HuH-7 (cell line): ENCODE results near the gene COL9A3.
A peak's percentile ranks its signal among the peaks of the same experiment; 100 is the strongest.

Experiments
- DNase-seq: peaks from one replicate; pipeline ENCODE4 v3.0.0; 2011; ENCODE audit warnings: low spot score

COL9A3 gene

DNA sequence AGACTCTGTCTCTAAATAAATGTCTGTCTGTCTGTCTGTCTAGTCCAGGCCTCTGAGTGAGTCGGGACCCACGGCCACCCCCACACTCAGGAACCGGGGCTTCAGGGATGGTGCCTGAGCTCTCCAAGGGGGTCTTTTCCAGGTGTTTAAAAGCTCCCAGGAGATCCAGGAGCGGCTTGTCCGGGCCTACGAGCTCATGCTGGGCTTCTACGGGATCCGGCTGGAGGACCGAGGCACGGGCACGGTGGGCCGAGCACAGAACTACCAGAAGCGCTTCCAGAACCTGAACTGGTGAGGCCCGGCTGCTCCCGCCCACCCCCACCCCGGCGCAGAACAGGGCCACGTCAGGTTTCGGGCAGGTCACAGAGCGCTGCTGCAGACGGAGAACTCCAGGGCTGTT is 5.5 kb upstream of the COL9A3 start:
- DNase-seq: no peak

DNA sequence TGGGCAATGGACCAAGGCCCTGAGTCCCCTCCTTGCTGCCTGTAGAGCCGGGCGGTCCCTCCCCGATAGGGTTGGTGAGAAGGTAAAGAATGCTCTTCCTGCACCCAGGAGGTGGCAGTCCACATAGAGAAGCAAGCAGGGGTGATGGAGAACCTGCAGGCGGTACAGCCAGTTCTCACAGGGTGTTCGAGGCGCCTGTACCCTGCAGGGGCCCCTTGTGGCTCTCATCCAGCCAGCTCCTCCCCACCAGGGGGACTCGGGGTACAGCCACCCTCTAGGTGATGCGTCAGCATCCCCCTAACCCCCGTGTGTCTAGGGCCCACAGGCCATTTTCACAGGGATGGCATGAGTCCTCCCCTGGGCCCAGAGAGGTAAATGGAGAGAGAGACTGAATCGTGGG is 5.1 kb upstream of the COL9A3 start:
- no peak for DNase-seq

DNA sequence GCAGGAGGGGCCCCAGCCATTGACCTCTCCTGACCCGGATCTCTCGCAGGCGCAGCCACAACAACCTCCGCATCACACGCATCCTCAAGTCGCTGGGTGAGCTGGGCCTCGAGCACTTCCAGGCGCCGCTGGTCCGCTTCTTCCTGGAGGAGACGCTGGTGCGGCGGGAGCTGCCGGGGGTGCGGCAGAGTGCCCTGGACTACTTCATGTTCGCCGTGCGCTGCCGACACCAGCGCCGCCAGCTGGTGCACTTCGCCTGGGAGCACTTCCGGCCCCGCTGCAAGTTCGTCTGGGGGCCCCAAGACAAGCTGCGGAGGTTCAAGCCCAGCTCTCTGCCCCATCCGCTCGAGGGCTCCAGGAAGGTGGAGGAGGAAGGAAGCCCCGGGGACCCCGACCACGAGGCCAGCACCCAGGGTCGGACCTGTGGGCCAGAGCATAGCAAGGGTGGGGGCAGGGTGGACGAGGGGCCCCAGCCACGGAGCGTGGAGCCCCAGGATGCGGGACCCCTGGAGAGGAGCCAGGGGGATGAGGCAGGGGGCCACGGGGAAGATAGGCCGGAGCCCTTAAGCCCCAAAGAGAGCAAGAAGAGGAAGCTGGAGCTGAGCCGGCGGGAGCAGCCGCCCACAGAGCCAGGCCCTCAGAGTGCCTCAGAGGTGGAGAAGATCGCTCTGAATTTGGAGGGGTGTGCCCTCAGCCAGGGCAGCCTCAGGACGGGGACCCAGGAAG is 4.5 kb upstream of the COL9A3 start:
- no peak for DNase-seq

GRCh38 chr20:62812907-62813200 is 4.0 kb upstream of the COL9A3 start:
- DNase-seq: no peak

DNA sequence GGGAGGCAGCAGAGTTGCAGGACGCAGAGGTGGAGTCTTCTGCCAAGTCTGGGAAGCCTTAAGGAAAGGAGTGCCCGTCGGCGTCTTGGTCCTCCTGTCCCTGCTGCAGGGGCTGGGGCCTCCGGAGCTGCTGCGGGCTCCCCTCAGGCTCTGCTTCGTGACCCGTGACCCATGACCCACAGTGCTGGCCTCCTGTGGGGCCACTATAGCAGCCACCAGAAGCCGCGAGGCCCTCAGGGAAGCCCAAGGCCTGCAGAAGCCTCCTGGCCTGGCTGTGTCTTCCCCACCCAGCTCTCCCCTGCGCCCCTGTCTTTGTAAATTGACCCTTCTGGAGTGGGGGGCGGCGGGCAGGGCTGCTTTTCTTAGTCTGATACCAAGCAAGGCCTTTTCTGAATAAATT is 3.3 kb upstream of the COL9A3 start:
- DNase-seq: no peak

- DNase-seq: no peak
Measured at GRCh38 chr20:62814060-62814708, 2.7 kb upstream of the COL9A3 start.

- DNase-seq: no peak
Measured at GRCh38 chr20:62814709-62815065, 2.2 kb upstream of the COL9A3 start.

- no peak for DNase-seq
Measured at GRCh38 chr20:62815066-62815991, 1.5 kb upstream of the COL9A3 start.

DNA sequence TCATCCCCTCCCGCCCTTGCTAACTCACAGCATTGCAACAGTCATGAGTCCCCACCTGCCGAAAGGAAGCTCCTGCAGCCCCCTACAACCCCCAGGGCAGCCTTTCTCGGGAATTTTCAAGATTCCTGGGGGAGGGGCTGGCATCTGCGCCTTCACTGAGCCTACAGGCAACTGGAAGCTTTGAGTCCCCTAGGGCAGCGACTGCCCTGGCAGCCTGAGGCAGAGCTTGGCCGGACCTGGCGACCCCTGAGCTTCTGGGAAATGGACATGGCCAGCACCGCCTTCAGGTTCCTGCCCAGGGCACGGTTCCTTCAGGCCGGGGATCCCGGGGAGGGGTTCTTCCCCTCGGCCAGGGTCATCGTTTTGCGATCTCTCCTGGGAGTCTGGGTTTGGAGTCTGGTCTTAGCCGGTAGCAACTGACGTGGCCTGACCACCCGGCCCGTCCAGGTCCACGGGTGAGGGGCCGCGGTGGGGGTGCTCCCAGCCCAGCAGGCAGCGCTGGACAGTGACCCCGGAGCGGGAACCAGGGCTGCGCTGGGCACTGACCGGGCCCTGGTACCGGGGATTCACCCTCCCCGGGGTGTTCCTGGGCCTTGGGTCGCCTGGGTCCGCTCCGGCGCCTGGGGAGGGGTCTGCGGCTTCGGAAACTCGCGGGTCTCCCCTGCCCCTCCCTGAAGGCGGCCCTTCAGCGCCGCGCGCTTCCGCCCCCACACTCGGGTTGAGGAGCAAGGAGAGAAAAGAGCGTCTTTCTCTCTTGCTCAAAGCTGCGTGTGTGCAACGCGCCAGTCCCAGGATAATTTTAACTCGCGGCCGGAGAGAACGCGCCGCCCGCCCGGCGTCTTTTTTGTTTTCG is 593 bp upstream of the COL9A3 start:
- no peak for DNase-seq

DNA sequence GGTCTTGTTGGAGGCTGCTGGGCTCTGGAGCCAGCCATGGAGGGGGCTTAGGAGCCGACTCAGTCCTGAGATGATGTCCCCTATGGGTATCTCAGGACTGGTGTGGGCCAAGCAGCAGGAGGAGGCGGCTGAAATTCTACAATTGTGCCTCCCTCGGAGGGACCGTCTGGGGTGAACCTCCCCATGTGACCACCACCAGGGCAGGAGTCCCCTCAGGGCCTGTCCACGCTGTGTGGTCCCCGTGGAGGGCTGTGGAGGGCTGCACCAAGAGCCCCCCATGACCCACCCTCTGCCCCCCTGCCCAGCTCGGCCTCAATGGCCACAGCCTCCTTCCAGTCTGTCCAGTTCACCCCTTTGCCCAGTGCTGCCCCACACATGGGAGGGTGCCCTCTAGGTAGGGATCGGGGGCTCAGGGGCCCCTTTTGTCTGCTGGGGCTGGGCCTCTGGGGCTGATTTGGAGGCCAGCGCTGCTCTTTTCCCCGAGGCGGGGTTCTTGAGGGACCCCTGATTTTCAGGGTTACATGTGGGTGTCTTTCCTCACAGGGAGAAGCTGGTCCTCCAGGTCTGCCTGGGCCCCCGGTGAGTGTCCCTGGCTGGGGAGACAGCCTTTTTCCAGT is 1.2 kb downstream of the COL9A3 start:
- DNase-seq: no peak

DNA sequence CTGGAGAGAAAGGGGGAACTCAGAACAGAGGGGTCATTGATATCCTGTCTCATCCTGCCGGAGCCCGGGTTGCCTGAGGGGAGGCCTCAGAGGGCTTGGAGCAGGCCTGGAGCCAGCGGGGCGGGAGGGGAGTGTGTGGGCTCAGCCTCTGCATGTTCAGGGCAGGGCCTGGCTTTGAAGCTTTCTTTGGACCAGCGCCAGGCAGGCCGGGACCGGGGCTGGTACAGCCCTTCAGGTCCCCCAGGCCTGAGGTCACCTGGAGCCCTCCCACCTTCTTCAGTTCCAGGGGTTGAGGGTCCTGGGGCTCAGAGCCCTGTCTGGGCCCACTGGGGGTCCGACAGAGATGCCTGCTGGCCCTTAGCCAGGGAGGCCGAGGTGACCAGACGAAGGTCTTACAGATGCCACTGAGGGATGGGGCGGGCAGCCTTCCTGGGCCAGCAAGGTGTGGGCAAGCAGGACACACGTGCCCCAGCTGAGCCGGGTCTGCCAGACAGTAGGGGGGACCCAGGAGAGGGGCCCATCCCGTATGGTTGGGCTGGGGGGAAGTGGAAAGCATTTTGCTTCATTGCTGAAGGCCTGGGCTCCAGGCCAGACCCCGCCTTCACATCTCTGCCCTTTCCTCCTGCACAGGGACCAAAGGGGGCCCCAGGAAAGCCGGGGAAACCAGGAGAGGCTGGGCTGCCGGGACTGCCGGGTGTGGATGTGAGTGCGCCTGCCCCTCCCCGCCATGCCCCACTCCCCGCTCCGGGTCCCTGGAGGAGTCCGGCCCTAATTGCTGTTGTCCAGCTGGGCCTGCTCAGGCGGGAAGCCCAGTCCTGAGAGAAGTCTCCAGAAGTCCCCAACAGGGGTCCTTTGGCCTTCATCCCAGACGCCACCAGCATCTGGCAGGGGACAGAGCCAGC is 2.0 kb downstream of the COL9A3 start:
- DNase-seq: peak; percentile 82

GRCh38 chr20:62819494-62820174 is 2.8 kb downstream of the COL9A3 start:
- DNase-seq: no peak

- no peak for DNase-seq
Measured at GRCh38 chr20:62820208-62820961, 3.5 kb downstream of the COL9A3 start.

DNA sequence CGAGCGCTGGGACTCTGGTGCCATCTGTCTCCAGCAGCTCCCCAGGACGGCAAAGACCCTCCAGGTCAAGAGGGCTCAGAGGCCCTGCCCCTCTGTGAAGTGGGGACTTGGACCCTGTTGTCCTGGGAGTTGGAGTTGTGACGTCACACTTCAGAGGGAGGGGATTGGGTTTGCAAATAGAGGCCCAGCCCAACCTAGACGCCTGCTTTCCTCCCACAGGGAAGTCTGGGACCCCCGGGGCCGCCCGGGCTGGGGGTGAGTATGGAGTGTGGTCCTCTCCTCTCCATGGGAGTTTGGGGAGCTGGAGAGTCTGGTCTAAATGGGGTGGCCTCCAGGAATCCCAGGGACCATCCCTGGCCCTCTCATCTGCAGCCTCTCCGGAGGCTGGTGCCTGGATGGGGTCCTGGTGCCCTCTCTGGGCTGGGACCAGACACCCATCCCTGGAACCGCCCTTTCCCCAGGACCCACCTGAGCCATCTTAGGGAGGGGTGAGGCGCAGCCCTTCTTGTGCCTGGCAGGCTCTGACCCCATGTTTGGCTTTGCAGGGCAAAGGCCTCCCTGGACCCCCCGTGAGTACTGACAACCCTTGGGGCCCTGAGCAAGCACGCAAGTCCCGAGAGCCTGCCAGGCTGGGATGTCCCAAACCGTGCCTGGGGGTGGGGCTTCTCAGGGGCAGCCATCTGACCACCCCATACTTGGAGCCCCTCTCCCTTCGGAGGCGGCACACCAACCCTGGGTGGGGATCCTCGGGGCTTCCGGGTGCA is 4.3 kb downstream of the COL9A3 start:
- no peak for DNase-seq

- no peak for DNase-seq
Measured at GRCh38 chr20:62821726-62822210, 4.9 kb downstream of the COL9A3 start.

- no peak for DNase-seq
Measured at GRCh38 chr20:62822239-62822787, 5.5 kb downstream of the COL9A3 start.

DNA sequence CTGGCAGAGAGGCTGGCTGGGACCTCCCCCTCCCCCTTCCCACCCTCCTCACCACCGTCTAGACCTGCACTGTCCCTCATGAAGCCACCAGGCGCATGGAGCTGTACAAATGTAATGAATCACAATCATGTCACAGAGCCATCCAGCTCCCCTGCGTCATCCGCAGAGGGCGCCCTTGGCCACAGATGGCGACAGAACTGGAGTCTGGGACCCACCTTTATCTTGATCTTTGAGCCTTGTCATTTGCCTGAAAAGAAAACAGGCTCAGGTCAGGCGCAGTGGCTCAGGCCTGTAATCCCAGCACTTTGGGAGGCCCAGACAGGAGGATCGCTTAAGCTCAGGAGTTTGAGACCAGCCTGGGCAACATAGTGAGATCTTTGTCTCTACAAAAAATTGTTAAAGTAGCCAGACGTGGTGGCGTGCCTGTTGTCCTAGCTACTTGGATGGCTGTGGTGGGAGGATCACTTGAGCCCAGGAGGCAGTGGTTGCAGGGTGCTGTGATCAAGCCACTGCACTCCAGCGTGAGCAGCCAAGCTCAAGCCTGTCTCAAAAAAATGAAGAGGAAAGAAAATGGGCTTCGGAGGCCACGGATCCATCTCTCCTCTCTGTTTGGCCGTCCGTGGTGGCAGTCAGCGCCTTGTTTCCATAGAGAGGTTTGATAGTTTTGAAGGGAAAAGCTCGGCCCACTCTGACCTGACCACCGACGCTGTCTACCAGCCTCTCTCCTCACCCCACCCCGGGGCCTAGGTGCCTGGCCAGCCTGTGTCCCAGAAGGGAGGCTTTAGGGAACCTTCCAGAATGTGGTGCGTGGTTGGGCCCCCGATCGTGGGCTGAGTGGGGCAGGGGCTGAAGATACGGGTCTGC is 6.2 kb downstream of the COL9A3 start:
- peak; percentile 99 for DNase-seq
